HG03045 (cell line): ENCODE measurements around the gene ARFGAP1.

ENCODE experiments used
- ATAC-seq: cut with Tn5 transposase; IDR thresholded peaks from one replicate; pipeline ENCODE4 v1.9.1; 2021; ENCODE audit warnings: mild to moderate bottlenecking, moderate library complexity; ENCODE audit not compliant: unreplicated experiment

Gene ARFGAP1

GRCh38 chr20:63277466-63278272, 5.1 kb downstream of the ARFGAP1 start:
- ATAC-seq, result no peak

- ATAC-seq, result no peak
These were observed 6.0 kb downstream of the ARFGAP1 start for GRCh38 chr20:63278661-63279060.

DNA sequence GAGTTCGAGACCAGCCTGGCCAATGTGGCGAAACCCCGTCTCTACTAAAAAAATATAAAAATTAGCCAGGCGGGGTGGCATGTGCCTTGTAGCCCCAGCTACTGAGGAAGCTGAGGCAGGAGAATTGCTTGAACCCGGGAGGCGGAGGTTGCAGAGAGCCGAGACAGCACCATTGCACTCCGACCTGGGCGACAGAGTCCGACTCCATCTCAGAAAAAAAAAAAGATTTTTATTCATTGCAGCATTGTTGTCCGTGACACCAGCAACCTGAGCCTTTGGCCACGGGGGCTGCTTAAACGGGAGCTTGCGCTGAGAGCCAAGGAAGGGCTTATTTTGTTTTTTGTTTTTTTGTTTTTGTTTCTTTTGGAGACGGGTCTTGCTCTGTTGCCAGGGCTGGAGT, 7.3 kb downstream of the ARFGAP1 start:
- ATAC-seq, result no peak

- ATAC-seq, result no peak
These were observed 7.8 kb downstream of the ARFGAP1 start for GRCh38 chr20:63280371-63280770.

DNA sequence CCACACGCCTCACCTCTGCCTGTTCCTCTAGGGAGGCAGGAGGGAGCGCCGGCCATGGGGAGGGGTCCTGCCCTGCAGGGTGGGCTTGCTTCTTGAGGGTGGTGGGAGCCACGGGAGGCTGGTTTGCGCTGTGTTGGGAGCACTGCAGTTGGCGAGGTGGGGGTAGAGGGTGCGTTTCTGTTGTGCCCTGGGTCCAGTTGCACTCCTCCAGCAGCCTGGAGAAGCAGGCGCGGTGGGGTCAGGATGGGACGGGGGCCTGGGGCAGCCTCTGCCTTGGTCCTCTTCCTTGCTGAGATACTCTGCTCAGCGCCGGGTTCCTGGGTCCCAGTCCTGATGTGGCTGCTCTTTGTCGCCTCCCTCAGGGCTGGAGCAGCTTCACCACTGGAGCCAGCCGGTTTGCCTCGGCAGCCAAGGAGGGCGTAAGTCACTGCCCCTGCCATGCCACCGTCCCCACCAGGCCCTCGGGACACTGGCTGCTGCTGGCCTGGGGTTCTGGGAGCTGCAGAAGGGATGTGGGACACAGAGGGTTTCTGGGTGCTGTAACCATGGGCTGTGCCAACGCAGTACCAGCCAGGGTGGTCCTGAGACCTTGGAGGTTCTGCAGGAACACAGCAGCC, 8.4 kb downstream of the ARFGAP1 start:
- ATAC-seq, result no peak

DNA sequence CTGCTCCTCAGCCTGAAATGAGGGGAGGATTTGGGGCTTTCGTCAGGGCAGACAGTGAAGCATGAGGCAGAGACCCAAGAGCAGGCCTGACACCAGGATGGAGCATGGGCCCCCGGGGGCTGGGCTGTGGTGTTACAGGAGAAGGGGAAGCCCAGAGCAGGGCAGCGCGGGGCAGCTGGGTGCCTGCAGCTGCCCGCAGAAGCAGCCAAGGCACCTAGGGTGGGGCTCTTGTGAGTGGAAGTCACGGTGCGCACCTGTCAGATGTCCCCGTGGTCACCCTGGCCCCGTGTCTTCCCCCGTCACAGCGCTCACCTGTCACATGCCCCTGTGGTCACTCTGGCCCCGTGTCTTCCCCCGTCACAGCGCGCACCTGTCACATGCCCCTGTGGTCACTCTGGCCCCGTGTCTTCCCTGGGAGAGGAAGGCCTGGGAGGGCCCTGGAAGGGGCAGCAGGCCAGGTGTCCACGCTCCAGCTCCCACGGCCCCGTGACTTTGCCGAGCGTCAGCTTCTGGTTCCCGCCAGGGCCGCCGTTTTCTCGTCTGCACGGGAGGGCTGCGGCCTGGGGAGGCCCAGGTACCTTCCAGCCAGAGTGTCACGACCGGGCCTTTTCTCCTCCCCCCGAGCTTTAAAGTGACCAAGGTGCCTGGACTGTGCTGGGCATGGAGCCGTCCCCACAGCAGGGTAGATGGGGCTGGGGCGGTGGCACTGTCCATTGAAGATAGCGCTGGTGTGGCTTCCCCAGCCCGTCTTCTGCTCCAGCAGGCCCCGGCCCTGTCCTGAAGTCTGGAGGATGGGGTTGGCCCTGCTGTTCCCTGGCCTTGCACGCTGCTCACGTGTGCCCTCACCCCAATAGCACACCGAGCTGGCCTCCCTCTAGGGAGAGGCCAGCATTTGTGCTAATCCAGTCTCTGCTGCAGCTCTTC, 9.4 kb downstream of the ARFGAP1 start:
- no peak for ATAC-seq

DNA sequence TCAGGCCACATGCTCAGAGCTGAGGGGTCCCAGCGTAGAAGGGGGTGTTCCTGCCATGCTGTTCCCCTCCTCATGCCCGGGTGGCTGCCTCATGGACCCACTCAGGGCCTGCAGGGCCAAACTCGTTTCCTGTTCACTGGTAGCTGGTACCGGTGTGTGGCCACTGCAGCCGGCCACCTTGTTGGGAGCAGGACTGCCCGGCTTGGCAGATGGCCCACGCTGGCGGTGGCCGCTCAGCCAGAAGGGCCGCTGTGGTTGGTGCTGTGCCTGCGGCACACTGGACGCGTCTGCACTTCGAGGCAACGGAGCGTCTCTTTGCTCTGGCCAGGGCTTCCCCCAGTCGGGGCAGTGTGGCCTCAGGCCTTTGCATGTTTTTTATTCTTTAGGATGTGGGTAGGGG, 10.3 kb downstream of the ARFGAP1 start:
- no peak for ATAC-seq

DNA sequence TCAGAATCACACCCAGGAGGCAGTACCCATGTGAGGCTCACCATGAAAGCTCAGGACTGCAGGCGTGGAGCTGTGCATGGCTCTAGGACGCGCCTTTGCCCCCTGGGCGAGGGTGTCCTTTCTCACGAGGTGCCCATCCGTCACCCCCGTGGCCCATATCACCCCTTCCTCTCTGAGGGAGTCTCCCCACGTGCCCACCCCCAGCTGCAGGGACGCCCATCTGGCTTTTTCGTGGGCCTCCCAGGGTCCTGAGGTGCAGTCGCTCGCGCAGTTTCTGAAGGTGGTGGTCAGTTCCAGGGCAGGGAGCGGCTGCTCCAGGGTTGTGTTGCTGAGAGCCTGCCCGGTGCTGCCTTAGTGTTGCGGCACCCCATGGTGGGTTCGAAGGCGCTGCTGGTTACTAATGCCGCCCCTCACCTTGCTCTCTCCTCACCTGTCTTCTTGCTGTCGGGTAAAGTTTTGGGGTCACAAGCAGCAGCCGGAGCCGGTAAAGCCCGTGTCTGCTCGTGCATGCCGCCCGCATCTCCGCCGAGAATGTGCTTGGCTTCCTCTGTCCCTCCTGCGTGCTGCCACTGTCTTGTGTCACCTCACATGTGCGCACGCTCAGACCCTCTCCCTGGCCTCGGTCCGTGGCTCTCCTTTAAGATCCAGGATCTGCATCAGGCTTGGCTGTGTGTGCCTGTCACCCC, 10.9 kb downstream of the ARFGAP1 start:
- no peak for ATAC-seq

DNA sequence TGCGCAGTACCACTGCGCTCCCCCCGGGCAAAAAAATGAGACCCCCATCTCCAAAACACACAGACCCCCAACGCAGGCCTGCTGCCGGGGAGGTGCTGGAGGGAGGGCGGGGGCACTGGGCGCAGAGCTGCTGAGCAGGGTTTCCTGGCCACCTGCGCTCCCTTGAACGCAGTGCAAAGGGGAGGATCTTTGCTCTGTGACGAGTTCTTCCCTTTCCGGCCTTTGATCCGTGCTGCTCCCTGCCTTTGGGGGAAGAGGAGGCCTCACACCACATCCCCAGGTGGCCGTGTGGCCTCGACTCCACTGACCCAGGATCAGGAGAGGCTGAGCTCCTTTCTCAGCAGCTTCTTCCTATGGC, 11.4 kb downstream of the ARFGAP1 start:
- no peak for ATAC-seq

GRCh38 chr20:63284544-63284949, 11.9 kb downstream of the ARFGAP1 start:
- no peak for ATAC-seq

DNA sequence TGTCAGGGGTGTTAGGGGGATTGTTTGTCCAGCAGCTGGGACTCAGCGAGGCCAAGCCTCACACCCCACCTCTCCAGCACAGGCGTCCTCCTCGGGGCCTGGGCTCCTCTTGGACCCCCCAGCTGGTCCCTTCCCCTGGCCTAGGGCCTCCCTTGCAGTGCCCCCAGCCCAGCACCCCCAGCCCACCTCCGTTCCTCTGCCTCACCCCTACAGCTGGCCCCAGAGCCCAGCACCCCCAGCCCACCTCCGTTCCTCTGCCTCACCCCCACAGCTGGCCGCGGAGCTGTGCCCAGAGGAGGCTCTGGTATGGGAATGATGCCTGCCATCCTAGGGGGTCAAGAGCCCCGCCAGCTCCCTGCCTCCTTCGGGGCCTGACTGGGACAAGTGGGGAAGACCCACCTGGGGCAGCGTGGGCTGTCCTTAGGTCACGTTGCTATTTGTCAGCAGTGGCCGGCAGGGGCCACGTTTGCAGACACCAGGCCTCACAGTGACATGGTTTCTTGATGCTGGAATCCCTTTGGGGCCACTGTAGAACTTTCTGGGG, 12.4 kb downstream of the ARFGAP1 start:
- ATAC-seq, result no peak

DNA sequence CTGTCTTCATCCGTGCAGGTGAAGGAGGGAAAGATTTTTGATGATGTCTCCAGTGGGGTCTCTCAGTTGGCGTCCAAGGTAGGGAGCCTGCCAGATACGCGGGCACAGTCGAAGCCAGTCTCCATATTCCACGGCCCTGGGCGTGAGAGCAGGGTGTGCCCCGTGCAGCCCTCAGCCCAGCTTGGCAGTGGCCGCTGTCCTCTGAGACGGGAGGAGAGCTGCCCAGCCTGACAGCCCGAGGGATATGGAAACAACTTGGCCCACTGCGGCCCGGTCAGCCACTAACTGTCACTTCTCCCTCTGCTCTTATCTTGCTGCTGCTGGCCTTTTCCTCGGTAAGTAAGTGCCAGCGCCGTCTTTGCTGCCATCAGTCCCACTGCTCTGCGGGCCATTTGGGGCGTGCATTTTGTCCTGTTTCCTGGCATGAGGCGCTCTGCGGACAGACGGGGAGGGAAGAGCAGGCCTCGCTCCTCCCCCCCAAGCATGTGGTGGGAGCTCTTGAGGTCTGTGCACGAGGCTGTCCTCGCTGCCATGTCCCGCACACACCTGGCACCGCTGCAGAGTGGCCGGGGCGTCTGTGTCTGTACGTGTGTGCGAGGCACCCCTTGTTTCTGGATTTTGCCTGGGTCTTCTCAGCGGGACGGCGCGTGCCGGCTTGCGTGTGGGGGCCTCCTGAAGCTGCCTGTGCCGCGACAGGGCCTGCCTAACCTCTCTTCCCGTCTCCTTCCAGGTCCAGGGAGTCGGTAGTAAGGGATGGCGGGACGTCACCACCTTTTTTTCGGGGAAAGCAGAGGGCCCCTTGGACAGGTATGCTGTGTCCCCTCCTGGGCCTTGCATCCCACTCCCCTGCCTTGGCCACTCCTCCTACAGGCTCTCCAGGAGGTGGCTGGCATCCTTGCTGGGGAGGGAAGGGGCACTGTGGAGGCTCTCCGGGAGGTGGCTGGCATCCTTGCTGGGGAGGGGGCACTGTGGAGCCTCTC, 13.3 kb downstream of the ARFGAP1 start:
- ATAC-seq, result no peak

DNA sequence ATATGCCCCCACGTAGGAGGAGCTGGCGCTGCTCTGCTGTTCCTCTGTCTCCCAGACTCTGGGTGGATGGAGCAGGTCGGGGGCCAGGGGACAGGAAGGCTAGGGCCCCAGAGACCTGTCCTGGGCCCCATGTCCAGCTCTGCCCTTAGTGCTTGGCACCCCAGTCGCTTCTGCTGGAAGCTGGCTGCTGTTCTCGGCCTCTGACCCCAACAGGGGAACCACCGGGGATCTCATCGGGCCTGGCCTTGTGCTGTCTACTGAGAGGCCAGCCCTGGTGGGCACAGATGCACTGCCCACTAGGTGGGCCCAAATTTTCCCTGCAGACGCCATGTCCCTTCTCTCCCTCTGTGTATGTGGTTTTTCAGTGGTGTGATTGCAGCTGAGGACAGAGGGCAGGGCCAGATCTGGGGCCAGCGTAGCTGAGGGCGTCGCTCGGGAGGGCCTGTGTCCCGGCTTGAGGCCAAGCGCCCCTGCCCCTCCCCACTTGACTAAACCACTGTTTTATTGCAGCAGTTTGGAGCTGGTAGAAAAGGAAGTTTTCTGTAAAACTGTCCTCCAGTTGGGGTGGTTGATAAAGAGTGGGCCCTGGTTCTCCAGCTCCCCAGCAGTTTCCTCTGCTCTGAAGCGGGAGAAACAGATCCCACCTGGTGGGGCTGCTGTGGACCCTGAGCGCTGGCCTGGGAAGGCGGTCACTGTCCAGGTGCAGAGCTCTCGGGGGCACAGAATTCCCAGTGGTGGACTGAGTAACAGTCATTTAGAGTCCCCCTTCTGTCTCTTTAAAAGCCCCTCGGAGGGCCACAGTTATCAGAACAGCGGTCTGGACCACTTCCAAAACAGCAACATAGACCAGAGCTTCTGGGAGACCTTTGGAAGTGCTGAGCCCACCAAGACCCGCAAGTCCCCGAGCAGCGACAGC, 14.4 kb downstream of the ARFGAP1 start:
- no peak for ATAC-seq

DNA sequence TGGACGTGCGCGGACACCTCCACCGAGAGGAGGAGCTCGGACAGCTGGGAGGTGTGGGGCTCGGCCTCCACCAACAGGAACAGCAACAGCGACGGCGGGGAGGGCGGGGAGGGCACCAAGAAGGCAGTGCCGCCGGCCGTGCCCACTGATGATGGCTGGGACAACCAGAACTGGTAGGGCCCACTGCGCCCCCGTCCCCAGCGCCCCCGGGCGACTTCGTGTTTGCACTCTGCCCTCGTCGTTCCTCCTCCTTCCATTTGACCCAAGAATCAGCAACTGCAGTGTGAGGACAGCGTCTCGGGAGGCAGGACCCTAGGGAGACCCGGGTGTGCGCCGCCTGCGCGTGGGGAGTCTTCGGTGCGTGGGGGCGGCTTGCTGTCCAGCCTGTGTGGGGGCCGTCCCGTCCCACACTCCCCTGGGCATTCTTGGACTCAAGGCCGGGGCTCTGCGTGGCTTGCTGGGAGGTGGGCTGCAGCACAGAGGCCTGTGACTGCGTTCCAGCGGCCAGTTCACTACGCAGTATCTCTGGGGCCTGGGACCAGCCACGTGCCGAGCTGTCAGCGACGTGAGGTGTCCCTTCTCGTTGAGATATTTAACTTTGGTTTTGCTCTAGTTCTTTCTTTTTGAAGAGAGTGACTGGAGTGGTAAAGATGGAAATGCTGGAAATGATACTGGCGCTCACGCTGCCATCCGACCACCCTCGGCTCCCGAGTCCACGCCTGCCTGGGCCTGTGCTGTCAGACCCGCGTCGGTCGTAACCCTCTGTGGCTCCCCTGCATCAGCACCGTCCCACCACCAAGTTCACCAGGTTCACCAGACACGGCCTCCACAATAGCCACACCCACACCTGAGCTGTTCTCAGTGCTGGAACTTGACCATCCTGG, 15.3 kb downstream of the ARFGAP1 start:
- ATAC-seq, result no peak

DNA sequence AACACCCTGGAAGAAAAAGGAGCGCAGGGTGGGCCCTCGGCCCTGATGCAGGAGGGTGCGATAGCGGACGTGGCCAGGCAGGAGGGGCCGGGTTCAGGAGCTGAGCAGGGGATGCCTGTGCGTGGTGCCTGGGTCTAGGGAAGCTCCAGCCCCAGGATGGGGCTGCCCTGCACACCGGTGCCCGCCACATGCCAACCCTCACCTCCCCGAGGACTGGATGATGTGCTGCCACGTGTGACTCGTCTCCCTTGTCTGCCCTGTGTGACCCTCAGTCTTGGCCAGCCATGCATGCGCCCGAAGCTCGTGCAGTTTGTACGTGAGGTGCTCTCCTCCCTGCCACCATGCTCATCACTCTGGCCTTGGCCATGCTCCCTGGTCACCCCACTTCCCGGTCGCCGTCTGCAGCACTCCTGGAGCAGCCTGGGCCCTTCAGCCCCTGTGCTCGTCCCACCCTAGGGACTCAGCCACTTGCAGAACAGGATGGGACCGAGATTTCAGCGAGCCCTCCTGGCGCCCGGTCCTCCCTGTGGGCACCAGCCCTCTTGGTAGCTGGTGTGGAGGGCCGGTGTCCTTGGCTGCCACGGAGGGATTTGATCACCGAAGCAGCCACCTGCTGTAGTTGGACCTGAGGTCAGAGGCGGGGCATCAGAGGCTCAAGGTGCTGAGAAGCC, 16.1 kb downstream of the ARFGAP1 start:
- ATAC-seq, result no peak

DNA sequence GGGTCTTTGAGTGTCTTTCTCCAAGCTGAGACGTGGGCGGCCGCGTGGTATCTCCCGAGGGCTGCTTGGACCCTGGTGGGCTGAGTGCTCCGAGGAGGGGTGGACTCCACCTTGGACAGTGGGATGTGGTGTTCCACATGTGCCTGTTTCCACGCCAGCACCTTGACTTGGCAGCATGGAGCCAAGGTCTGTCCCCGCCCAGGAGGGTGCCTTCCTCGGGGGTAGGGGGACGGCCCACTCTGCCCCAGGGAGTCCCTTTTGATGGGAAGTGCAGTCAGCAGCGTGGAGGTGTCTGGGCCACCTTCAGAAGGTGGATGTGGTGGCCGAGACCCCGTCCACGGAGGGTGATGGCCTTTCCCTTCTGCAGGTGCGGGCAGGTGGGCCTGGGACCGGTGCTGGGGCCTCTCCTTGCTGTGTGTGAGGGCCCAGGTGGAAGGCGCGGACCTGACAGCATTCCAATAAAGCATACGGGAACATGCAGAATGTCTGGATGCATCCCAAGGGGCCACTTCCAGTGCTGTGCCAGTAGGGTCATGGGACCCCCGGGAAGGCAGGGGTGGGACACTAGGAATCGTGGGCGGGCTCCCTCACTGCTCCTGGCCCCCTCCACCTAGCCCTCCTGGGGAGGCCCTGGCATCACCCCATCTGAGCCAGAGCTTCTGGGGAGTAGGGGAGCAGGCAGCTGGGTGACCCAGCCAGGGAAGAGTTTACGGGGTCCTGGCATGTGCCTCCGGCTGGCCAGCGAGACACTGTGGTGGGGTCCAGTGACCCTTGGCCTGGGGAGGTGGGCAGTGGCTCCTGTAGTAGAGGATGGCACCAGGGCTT, 16.9 kb downstream of the ARFGAP1 start:
- ATAC-seq, result no peak
